Activated gamma-delta T cell (primary cell): ENCODE results near the gene CBL.

Source experiments
- DNase-seq: peaks from one replicate; lab custom pipeline; 2025; lab: John Stamatoyannopoulos, UW

CBL gene

GRCh38 chr11:119347242-119347641, 141.1 kb downstream of the CBL start:
- DNase-seq: no peak

DNA sequence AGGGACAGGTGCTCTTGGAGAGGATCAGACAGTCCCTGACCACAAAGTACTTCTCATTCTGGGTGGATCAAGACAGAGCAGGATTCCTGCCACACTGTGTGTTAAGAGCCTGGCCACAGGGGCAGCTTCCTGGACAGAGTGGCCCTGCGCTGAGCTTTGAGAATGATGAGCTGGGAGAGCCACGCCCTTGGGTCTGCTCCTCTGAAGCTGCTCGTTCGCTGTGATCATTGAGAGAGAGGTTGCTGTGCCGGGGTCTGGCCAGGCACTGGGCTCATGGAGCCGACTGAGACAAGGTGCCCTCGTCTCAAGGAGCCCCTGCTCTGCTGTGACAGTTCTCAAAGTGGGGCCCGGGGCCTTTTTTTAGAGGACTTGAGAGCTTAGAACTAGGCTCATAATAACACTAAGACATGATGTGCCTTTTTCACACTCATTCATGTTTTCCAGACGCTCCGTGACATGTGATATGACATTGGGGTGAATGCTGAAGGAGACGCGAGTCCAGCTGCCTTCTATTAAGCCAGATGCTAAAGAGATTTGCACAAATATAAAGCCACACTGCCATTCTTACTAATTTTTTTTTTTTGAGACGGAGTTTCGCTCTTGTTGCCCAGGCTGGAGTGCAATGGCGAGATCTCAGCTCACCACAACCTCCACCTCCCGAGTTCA, 141.9 kb downstream of the CBL start:
- no peak for DNase-seq

DNA sequence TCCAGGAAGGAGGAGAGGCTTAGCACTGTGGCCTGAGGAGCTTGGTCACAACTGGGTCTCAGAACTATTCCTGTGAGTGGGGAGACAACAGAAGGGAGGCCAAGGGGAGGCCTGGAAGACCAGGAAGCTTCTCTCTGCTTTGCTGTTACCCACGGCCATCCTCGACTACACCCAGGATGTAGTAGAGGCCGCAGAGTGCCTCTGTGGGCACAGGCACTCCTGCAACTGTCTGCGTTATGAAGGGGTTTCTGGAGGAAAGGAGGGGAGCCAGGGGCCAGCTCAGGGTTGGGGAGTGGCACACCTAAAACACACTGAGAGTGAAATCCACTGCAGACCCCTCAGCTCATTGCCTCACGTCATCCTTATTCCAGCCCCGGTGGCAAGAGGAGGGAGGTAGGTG, 144.2 kb downstream of the CBL start:
- no peak for DNase-seq

DNA sequence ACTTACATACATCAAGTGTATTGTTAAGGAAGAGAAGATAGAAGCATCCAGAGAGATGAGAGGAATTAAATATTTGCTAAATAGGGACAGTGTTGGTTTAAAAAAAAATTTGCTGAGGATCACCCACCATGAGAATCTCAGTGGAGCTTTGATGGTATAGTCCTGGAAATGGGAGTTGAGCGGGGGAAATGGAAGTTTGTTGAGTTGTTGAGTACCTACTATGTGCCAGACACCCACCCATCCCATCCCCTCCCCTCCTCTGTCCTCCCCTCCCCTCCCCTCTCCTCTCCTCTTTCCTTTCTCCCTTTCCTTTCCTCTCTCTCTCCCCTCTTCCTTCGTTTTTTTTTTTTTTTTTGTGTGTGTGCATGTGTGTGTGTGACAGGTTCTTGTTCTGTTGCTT, 145.1 kb downstream of the CBL start:
- no peak for DNase-seq

DNA sequence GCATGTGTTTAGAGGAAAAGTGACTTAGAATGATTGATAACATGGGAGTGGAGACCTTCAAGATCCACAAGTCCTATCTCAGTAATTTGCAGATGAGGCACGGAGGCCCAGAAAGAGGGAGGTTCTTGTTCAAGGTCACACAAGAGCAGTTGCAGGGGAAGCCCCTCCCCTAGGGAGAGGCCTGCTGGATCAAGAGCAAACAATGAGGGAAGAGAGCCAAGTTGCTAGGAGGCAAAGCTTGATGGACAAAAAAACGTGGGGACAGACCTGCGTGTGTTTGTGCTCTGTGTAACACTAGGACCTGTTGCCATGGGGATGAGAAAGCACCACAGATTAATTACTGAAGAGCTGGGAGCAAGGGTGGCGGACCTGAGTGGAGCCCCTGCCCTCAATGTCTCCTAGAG, 146.7 kb downstream of the CBL start:
- no peak for DNase-seq

GRCh38 chr11:119355091-119355843, 149.1 kb downstream of the CBL start:
- DNase-seq: no peak

- peak; percentile 34 for DNase-seq
Measured at GRCh38 chr11:119356349-119357031, 150.4 kb downstream of the CBL start.

DNA sequence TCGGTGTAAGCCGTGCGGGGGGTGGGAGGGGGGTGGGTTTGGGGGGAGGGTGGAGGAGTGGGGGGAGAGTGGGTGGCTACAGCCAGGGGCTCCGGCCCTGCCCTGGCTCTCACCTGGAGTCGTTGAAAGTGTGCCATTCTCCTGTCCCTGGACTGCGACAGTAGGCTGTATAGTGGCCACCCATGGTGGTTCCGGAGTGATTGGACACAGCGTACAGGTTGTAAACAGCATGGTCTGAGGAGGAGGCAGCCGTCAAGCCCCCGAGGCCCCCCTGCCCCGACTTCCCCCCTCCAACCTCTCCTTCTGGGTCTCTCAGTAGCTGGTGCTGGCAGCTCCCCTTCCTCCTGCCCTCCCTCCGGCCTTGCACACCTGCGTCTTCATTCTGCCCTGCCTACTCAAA, 150.9 kb downstream of the CBL start:
- no peak for DNase-seq
